ENCODE measurements around the gene NR2F6.

DNA sequence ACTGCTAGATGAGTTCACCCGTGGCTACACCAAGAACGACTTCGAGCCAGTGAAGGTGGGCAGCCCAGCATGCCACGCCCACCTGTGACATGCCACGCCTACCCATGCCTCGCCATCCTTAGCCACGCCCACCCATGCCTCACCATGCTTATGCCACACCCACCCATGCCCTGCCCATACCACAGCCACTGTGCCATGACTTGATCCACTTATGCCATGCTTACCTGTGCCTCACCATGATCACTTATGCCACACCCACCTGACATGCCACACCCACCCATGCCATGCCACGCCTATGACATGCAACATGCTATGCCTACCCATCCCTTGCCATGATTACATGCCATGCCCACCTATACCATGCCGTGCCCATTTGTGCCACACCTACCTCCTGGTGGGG lies 43.5 kb downstream of the NR2F6 start:
- no peak for TF ChIP-seq NFRKB (IDR thresholded peaks at IDR 0.05)
- TF ChIP-seq SUZ12 (IDR thresholded peaks at IDR 0.05) = no peak
- no peak for TF ChIP-seq ELF4 (IDR thresholded peaks at IDR 0.05)
- TF ChIP-seq SP1 (IDR thresholded peaks at IDR 0.05) = no peak
- no peak for TF ChIP-seq BHLHE40 (IDR thresholded peaks at IDR 0.05; ENCODE audit: borderline replicate concordance)
- TF ChIP-seq FOXK2 (IDR thresholded peaks at IDR 0.05) = no peak
- TF ChIP-seq ARNT (IDR thresholded peaks at IDR 0.05) = no peak
- TF ChIP-seq FOXM1 (IDR thresholded peaks at IDR 0.05; ENCODE audit: borderline replicate concordance) = no peak
- TF ChIP-seq ZNF384 (IDR thresholded peaks at IDR 0.05) = no peak
- TF ChIP-seq HDGF (IDR thresholded peaks at IDR 0.05; ENCODE audit: borderline replicate concordance) = no peak
- TF ChIP-seq PKNOX1 (IDR thresholded peaks at IDR 0.05) = no peak
- TF ChIP-seq TARDBP (IDR thresholded peaks at IDR 0.05) = no peak
- TF ChIP-seq L3MBTL2 (conservative IDR thresholded peaks at IDR 0.05) = no peak

All from HEK293T (cell line).